ENCODE data around the gene EPB41L4A.
"Not testable (repeated sequence)": the region's sequence is repeated elsewhere in the genome, so short reads cannot be mapped to it uniquely, and the experiment has no call there.

Gene EPB41L4A, protein sequence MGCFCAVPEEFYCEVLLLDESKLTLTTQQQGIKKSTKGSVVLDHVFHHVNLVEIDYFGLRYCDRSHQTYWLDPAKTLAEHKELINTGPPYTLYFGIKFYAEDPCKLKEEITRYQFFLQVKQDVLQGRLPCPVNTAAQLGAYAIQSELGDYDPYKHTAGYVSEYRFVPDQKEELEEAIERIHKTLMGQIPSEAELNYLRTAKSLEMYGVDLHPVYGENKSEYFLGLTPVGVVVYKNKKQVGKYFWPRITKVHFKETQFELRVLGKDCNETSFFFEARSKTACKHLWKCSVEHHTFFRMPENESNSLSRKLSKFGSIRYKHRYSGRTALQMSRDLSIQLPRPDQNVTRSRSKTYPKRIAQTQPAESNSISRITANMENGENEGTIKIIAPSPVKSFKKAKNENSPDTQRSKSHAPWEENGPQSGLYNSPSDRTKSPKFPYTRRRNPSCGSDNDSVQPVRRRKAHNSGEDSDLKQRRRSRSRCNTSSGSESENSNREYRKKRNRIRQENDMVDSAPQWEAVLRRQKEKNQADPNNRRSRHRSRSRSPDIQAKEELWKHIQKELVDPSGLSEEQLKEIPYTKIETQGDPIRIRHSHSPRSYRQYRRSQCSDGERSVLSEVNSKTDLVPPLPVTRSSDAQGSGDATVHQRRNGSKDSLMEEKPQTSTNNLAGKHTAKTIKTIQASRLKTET

GRCh38 chr5:112419164-112419985, at the start of gene EPB41L4A:
TSS of gene EPB41L4A (minus strand) at chr5:112419277. CDS start at chr5:112419039, 238 bp downstream.
- DNase-seq: peak; percentile 55

- no peak for DNase-seq
Measured at GRCh38 chr5:112467485-112467884, 48.4 kb upstream of the EPB41L4A start.

GRCh38 chr5:112466261-112466660, 47.2 kb upstream of the EPB41L4A start:
- DNase-seq: not testable (repeated sequence)

- DNase-seq: not testable (repeated sequence)
Measured at GRCh38 chr5:112447187-112447760, 28.2 kb upstream of the EPB41L4A start.

- no peak for DNase-seq
Measured at GRCh38 chr5:112445626-112446350, 26.7 kb upstream of the EPB41L4A start.

DNA sequence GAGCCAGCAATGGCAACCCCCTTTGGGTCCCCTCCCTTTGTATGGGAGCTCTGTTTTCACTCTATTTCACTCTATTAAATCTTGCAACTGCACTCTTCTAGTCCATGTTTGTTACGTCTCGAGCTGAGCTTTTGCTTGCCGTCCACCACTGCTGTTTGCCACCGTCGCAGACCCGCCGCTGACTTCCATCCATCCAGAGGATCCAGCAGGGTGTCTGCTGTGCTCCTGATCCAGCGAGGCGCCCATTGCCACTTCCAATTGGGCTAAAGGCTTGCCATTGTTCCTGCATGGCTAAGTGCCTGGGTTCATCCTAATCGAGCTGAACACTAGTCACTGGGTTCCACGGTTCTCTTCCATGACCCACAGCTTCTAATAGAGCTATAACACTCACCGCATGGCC, 24.9 kb upstream of the EPB41L4A start:
- DNase-seq: not testable (repeated sequence)

DNA sequence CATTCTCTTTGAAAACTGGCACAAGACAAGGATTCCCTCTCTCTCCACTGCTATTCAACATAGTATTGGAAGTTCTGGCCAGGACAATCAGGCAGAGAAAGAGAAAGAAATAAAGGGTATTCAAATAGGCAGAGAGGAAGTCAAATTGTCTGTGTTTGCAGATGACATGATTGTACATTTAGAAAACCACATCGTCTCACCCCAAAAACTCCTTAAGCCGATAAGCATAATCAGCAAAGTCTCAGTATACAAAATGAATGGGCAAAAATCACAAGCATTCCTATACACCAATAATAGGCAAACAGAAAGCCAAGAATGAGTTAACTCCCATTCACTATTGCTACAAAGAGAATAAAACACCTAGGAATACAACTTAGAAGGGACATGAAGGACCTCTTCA, 21.0 kb upstream of the EPB41L4A start:
- DNase-seq: no peak

DNA sequence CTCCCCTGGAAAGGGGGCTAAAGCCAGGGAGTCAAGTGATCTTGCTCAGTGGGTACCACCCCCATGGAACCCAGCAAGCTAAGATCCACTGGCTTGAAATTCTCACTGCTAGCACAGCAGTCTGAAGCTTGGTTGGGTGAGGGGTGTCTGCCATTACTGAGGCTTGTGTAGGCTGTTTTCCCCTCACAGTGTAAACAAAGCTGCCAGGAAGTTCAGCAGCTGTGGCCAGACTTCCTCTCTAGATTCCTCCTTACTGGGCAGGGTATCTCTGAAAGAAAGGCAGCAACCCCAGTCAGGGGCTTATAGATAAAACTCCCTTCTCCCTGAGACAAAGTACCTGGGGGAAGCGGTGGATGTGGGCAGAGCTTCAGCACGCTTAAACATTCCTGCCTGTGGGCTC, 17.1 kb upstream of the EPB41L4A start:
- no peak for DNase-seq

- no peak for DNase-seq
Measured at GRCh38 chr5:112434641-112435040, 15.6 kb upstream of the EPB41L4A start.

DNA sequence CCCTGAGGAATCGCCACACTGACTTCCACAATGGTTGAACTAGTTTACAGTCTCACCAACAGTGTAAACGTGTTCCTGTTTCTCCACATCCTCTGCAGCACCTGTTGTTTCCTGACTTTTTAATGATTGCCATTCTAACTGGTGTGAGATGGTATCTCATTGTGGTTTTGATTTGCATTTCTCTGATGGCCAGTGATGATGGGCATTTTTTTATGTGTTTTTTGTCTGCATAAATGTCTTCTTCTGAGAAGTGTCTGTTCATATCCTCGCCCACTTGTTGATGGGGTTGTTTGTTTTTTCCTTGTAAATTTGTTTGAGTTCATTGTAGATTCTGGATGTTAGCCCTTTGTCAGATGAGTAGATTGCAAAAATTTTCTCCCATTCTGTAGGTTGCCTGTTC, 7.1 kb upstream of the EPB41L4A start:
- not testable (repeated sequence) for DNase-seq

- DNase-seq: peak; percentile 89
Measured at GRCh38 chr5:112419986-112420864, 1.1 kb upstream of the EPB41L4A start.

- DNase-seq: peak; percentile 42
Measured at GRCh38 chr5:112418659-112419163, 366 bp downstream of the EPB41L4A start.

DNA sequence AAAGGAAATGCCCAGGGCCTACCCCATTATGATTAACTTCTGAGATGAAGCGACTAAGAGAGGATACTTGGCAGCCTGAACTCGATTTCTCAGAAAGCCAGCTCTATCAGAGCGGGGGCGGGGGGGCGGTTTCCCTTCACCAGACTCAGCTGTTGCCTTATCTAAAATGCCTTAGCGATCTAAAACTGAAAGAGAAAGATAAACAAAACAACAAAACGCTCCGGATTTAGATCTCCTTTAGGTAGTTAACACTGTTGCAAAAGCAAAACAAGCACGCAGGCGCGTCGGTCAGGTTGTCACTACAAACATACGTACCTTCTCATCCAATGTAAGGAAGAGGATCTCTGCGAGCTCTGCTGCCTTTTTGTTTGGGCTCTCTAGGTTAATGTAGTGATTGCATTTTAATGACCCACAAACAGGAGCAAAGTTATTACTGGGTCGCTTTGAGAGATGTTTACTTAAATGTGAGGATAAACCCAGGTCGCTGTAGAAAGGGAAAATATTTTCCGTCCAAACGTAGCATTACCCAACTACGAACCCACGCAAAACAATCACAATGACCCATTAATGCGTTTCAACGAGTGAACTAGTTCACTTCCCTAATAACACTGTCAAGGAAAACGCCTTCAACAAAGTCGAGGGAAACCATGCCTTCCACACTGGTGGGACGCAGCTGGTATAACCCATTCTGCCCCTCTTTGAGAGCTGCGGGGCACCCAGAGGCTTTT, 982 bp downstream of the EPB41L4A start:
- DNase-seq: peak; percentile 18

GRCh38 chr5:112415552-112415951, 3.5 kb downstream of the EPB41L4A start:
- no peak for DNase-seq

- no peak for DNase-seq
Measured at GRCh38 chr5:112413611-112414010, 5.5 kb downstream of the EPB41L4A start.

DNA sequence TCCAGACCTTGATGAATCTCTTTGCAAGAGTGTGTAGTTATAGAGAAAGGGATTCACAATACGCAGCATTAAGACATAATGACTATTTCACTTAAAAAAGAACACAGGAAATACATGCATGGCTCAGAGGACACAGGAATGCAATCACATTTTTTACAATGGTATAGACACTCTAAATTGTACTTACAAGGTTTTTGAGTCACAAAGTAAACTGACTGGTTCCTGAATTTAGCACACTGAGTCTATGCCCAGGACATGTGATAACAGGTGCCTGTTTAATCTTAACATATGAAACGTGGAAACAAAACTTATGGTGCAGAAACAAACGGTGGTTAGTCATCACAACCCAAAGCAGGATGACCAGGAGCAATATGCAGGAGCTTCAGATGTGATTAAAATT, 6.7 kb downstream of the EPB41L4A start:
- DNase-seq: no peak

GRCh38 chr5:112411903-112412302, 7.2 kb downstream of the EPB41L4A start:
- no peak for DNase-seq

- DNase-seq: no peak
Measured at GRCh38 chr5:112407666-112408065, 11.4 kb downstream of the EPB41L4A start.

- DNase-seq: no peak
Measured at GRCh38 chr5:112407240-112407639, 11.8 kb downstream of the EPB41L4A start.

- DNase-seq: no peak
Measured at GRCh38 chr5:112403069-112403468, 16.0 kb downstream of the EPB41L4A start.

Measured in right hindlimb (tissue), 1 donor.